Mesenteric fat pad (tissue), 1 donor: Measurements from ENCODE around the gene ATP2B2. TPM values are rescaled to one million over a fixed set of nuclear protein-coding genes. Genes with fewer than 3 reads are reported as not detected.
"Not testable (repeated sequence)": the region's sequence is repeated elsewhere in the genome, so short reads cannot be mapped to it uniquely, and the experiment has no call there.

Experiments
- DNase-seq: peaks from one replicate; pipeline ENCODE4 v3.0.0-alpha.2; 2020; ENCODE audit warnings: low spot score
- total RNA-seq: library from RNA; stranded (reverse); fragmentation: NEBNext Ultra II Directional; extraction: Animal tissue kit (Norgen Biotek cat#: 25700); gene quantifications from one replicate; pipeline ENCODE4 v1.2.1, GENCODE V29; 2021
- donor health status: DM: yes; HTN: yes; CAD: no.

Gene ATP2B2
- total RNA-seq, 1 donor from 2014 or later, result 0.16 TPM

DNA sequence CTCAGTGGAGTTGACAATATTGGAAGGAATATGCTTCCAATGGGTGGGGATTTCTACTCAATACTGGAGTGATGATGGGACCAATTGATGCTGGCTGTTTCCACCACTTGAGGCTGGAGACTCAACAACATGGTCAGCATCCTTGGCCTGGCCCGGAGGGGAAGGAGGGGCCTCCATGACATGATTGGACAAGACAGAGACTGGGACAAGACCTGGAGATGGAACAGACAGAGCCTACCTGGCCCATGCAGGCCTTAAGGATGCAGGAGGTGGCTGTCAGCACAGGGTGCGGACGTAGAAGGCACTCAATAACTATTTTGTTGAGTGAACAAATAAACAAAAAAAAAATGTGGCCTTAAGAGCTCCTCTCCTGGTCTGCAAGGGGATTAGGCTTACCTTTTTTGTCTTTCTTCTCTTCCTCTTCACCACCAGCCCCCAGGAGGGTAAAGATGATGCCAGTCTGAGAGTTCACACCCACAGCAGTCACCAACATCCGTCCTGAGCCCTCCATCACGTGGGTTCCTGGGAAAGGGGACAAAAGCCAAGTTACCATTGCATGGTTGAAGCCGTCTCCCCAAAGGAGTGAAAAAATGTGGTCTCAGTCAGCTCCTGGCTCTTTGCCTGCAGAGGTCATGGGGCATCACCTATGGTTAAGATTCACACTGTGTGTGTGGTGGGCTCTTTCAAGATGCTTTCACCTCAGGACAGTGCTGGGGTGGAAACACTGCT is 117.3 kb downstream of the ATP2B2 start:
- no peak for DNase-seq

GRCh38 chr3:10386121-10386520 is 119.3 kb downstream of the ATP2B2 start:
- DNase-seq, result no peak

DNA sequence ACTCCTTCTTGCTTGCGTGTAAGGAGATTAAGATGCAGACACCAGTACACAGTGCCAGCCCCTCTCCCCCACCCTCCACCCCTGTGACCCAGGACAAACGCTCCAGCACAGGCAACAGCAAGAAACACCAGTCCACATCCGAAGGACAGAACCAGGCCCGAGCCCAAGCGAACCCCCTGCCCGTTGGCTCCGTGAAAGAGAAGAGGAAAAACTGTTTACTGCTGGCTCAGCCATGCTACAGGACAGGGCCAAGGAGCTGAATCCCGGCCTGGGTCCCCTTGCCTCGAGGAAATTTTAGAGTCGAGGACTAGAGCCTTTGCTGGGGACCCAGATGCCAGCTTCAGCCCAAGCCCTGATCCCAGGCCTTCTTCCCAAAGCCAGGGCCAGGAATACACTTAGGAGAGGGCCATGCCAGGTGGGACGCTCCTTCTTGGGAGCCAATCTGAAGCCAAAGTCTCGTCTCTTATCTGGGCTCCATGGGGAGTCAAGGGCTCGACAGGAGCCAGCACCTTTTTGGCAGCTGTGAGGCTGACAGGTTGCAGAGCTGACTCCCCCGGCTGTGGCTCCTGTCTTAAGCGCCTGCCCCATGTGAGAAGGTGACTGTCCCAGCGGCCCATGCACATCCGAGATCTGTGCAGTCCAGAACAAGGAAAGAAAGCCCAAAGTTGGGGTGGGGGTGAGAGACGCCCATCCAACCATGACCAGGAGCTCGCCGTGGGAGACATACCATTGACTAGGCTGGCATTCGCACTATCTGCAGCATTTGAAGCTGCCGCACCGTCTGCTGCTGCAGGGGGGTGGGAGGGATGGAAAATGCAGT is 120.6 kb downstream of the ATP2B2 start:
- no peak for DNase-seq

DNA sequence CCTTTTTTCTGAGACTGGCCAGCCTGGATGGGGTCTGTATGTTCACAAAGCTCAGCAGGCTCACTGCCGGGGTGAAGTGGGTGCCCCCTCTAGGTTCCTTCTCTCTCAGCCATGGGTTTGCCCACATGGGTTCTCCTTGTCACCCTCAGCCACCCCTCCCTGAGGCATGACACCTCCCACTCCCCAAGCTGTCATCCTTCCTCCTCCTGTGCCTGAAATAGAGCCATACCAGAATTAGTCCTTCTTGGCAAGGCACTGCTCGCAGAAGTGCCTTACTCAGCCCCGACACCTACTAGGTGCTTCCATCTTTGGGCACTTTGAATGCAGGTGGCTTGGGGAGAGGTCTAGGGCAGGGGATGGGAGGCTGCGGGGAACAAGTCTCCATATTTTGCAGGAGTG is 121.5 kb downstream of the ATP2B2 start:
- DNase-seq, result no peak

- no peak for DNase-seq
Observed at GRCh38 chr3:10382892-10383849, 122.2 kb downstream of the ATP2B2 start.

- DNase-seq, result not testable (repeated sequence)
Observed at GRCh38 chr3:10382445-10382844, 122.9 kb downstream of the ATP2B2 start.

DNA sequence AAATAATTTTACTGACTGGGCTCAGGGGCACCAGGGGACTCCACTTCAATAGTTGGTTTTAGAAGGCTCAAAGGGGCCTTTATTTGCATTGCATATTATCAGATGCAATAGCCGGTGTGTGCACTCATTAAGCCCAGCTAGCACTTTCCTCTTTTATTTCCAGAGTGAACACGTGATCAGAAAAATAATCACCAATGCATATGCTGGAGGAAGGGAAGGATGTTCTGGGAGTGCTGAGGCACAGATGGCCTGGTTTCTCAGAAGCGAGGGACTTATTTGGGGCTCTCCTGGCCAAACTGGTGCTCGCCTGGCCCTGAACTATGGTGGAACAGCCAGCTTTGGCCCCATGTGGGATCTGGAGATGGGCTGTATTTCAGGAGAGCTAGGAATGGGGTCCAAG is 124.0 kb downstream of the ATP2B2 start:
- no peak for DNase-seq

- DNase-seq, result no peak
Observed at GRCh38 chr3:10380906-10381305, 124.5 kb downstream of the ATP2B2 start.

- no peak for DNase-seq
Observed at GRCh38 chr3:10379961-10380360, 125.4 kb downstream of the ATP2B2 start.

GRCh38 chr3:10379161-10379560 is 126.2 kb downstream of the ATP2B2 start:
- DNase-seq, result no peak

DNA sequence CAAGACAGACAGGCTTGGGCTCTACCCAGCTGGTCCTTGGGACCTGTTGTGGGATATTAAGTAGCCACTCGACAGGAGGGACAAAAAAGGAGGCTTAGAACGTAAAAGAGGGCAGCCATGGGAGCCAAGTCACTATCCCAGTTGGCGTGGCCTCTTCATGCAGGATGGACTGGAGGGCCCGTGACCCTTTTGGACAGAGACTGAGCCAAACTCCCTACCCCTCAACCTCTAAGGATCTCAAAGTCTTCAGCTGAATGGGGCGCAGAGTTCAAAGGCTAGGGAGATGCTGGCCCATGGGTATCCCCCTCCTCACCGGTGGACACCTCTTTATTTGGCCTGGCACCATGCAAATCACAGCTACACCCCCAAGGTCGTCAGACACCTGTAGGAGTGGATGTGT is 126.6 kb downstream of the ATP2B2 start:
- DNase-seq, result no peak

GRCh38 chr3:10378246-10378645 is 127.1 kb downstream of the ATP2B2 start:
- no peak for DNase-seq

GRCh38 chr3:10377148-10377725 is 128.1 kb downstream of the ATP2B2 start:
- no peak for DNase-seq

- no peak for DNase-seq
Observed at GRCh38 chr3:10376353-10376752, 129.0 kb downstream of the ATP2B2 start.

- DNase-seq, result no peak
Observed at GRCh38 chr3:10375296-10376053, 129.9 kb downstream of the ATP2B2 start.

DNA sequence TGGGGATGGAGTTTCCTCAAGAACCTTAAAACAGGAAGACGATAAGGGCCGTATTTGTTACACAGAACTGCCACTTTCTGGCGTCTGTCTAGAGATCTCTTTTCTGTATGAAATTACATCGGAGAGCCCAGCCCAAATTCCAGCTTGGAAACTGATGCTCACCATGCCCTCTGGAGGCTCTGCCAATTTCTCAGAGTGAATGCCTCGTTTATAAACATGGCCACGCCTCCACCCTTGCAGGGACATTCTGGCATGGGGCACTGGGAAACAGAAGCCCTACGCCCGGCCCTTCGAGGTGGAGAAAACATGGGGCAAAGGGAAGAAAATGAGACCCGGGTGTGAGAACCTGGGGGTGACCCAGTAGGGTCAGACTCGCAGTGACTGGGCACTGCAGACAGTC is 131.1 kb downstream of the ATP2B2 start:
- no peak for DNase-seq

GRCh38 chr3:10373686-10374261 is 131.6 kb downstream of the ATP2B2 start:
- DNase-seq, result no peak

DNA sequence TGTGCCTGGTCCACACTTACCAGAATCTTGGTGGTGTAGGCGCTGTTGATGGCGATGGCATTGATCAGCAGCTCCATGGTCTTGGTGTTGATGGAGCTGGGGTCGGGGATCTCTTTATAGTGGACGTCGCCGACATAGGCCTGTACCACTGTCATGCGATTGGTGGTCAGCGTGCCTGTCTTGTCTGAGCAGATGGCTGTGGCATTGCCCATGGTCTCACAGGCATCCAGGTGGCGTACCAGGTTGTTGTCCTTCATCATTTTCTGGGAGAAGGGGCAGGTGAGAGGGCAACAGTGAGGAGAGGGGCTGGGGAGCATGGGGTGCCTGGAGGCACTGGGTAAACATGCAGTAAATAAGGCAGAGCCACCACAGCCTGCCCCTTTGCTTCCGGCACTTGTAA is 133.6 kb downstream of the ATP2B2 start:
- DNase-seq, result no peak

GRCh38 chr3:10371167-10371566 is 134.2 kb downstream of the ATP2B2 start:
- no peak for DNase-seq

GRCh38 chr3:10370429-10370828 is 135.0 kb downstream of the ATP2B2 start:
- no peak for DNase-seq
